Endothelial cell (in vitro differentiated cells): Measurements from ENCODE around the gene MLPH. TPM values are rescaled to one million over a fixed set of nuclear protein-coding genes. Genes with fewer than 3 reads are reported as not detected.

Experiments
- DNase-seq: peaks from one replicate; pipeline ENCODE4 v3.0.0; 2021; ENCODE audit warnings: low spot score
- H3K27ac Mint-ChIP-seq: one replicate; pipeline ENCODE4 v1.8.0; 2021; ENCODE audit warnings: mixed read lengths, inconsistent platforms; ENCODE audit not compliant: unreplicated experiment
- H3K27me3 Mint-ChIP-seq: one replicate; pipeline ENCODE4 v1.8.0; 2021; ENCODE audit warnings: mild to moderate bottlenecking, moderate library complexity, mixed read lengths, inconsistent platforms; ENCODE audit not compliant: unreplicated experiment
- H3K36me3 Mint-ChIP-seq: one replicate; pipeline ENCODE4 v1.8.0; 2021; ENCODE audit warnings: mild to moderate bottlenecking, low read depth, mixed read lengths, inconsistent platforms; ENCODE audit not compliant: unreplicated experiment
- H3K4me1 Mint-ChIP-seq: one replicate; pipeline ENCODE4 v1.8.0; 2021; ENCODE audit warnings: mild to moderate bottlenecking, mixed read lengths, inconsistent platforms; ENCODE audit not compliant: unreplicated experiment
- H3K4me3 Mint-ChIP-seq: one replicate; pipeline ENCODE4 v1.8.0; 2021; ENCODE audit warnings: mild to moderate bottlenecking, mixed read lengths, inconsistent platforms; ENCODE audit not compliant: unreplicated experiment
- H3K9me3 Mint-ChIP-seq: one replicate; pipeline ENCODE4 v1.8.0; 2021; ENCODE audit warnings: mixed read lengths, inconsistent platforms; ENCODE audit not compliant: unreplicated experiment
- total RNA-seq: library from RNA; stranded (reverse); fragmentation: NEBNext Ultra II Directional; extraction: Animal tissue kit (Norgen Biotek cat#: 25700); gene quantifications from one replicate; pipeline ENCODE4 v1.2.1, GENCODE V29; 2021; ENCODE audit not compliant: unreplicated experiment
- TF ChIP-seq, protein P1 (sequence below): fragments of 200-600 bp; sonication (generic); IDR thresholded peaks from one replicate; pipeline ENCODE4 v1.5.0; 2021; ENCODE audit warnings: antibody characterized with exemption; ENCODE audit not compliant: unreplicated experiment

Gene MLPH
- total RNA-seq, 1 donor from 2014 or later: 0.36 TPM

GRCh38 chr2:237600205-237600846 is 113.3 kb downstream of the MLPH start:
- Mint-ChIP-seq H3K27me3 (peaks cover 14% of the 10 kb centered on the region), H3K36me3 (peaks cover 3% of the 10 kb centered on the region), H3K4me1 (peaks cover 37% of the 10 kb centered on the region), H3K4me3 (no peak overlapping the region), H3K27ac (no peak overlapping the region), H3K9me3 (no peaks in the 10 kb centered on the region)
- TF ChIP-seq, protein P1, sequence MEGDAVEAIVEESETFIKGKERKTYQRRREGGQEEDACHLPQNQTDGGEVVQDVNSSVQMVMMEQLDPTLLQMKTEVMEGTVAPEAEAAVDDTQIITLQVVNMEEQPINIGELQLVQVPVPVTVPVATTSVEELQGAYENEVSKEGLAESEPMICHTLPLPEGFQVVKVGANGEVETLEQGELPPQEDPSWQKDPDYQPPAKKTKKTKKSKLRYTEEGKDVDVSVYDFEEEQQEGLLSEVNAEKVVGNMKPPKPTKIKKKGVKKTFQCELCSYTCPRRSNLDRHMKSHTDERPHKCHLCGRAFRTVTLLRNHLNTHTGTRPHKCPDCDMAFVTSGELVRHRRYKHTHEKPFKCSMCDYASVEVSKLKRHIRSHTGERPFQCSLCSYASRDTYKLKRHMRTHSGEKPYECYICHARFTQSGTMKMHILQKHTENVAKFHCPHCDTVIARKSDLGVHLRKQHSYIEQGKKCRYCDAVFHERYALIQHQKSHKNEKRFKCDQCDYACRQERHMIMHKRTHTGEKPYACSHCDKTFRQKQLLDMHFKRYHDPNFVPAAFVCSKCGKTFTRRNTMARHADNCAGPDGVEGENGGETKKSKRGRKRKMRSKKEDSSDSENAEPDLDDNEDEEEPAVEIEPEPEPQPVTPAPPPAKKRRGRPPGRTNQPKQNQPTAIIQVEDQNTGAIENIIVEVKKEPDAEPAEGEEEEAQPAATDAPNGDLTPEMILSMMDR: no peak
- DNase-seq: no peak

- Mint-ChIP-seq H3K27me3 (peaks cover 12% of the 10 kb centered on the region), H3K9me3 (no peaks in the 10 kb centered on the region), H3K4me1 (peaks cover 37% of the 10 kb centered on the region), H3K36me3 (peaks cover 5% of the 10 kb centered on the region), H3K4me3 (no peak overlapping the region), H3K27ac (peak overlapping the region; percentile 36)
- TF ChIP-seq, protein P1: no peak
- DNase-seq: no peak
These were observed 114.5 kb downstream of the MLPH start for GRCh38 chr2:237601453-237602116.

- no peak for DNase-seq
- no peaks in the 10 kb centered on the region for H3K9me3 Mint-ChIP-seq
- H3K27ac Mint-ChIP-seq: no peak overlapping the region
- peaks cover 5% of the 10 kb centered on the region for H3K36me3 Mint-ChIP-seq
- TF ChIP-seq, protein P1: no peak
- H3K4me1 Mint-ChIP-seq: peaks cover 37% of the 10 kb centered on the region
- H3K4me3 Mint-ChIP-seq: no peak overlapping the region
- H3K27me3 Mint-ChIP-seq: peaks cover 12% of the 10 kb centered on the region
These were observed 115.4 kb downstream of the MLPH start for GRCh38 chr2:237602409-237602808.

DNA sequence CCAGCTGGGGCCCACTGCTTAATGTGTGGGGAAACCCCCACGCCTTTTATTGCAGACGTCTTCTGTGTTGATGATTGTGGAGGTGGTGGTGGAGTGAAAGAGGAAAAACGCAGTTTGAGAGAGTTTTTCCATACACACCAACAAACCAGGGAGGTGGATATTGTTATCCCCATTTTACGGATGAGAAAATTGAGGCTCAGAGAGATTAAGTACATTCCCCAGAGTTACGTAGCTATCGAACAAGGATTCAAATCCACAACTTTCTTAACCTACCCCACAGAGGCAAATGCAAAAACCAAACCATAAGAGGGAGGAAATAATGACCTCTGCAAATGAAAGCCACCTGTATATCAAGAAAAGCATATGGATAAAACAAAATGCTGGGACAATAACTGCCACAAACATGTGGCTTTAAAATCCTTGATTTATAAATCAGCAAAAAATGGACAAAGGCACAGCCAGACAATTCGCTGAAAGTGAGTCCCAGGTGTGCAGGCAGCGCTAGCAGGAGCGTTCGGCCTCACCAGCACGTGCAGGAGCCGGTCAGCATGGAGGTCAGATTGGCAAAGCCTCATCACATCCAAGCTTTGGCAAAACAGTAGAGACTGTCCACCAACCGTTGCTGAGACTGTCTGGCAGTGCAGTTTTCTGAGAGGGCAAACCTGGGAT is 116.1 kb downstream of the MLPH start:
- TF ChIP-seq, protein P1: no peak
- H3K4me3 Mint-ChIP-seq: peak overlapping the region; percentile 63
- H3K9me3 Mint-ChIP-seq: no peaks in the 10 kb centered on the region
- peaks cover 33% of the 10 kb centered on the region for H3K4me1 Mint-ChIP-seq
- H3K36me3 Mint-ChIP-seq: peaks cover 5% of the 10 kb centered on the region
- peak overlapping the region; percentile 93 for H3K27ac Mint-ChIP-seq
- no peak for DNase-seq
- peaks cover 12% of the 10 kb centered on the region for H3K27me3 Mint-ChIP-seq
